Measurements from ENCODE around the gene NR2C1. TPM values are rescaled to one million over a fixed set of nuclear protein-coding genes. Genes with fewer than 3 reads are reported as not detected.

Gene NR2C1
- total and polyA plus RNA-seq, 8 donors: 8.5 to 54.5 (median 14.6) TPM

DNA sequence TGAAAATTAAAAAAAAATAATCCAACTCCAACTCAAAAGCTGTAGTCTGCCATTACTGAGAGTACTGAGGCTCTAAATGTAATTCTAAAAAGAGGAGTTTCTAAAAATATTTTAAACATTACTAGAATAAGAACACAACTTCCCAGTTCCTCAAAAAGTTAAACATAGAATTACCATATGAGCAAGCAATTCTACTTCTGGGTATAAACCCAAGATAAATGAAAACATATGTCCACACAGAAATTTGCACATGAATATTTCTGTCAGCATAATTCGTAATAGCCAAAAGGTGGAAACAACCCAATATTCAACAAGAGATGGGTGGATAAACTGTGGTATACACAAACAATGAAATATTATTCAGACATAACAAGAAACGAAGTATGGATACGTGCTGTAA, 15.0 kb upstream of the NR2C1 start:
- intact Hi-C loops (cut with DNase I): no loop called here

DNA sequence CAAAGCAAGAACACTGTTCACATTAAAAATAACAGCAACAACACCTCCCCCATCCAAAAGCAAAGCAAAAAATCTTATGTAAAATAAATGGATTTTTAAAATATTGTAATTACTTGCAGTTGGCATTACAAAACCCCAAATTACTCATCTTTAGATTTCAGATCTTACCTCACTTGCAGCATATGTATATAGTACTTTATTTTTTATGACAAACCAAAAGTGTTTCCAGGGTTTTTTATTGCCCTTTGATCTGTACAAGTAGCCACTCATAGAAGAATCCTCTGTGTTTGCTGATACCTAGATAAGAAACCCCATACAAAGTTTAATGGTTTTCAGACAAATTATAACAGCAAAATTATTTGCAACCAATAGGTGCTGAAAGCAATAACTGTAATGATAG, 12.2 kb upstream of the NR2C1 start:
- no peak overlapping the region for H3K27ac ChIP-seq
- no peaks in the 10 kb centered on the region for H3K9me3 ChIP-seq
- no peak overlapping the region for H3K4me3 ChIP-seq
- ATAC-seq (no peak), FAIRE-seq (no peak), DNase-seq (no peak)
- TF ChIP-seq, protein P1, sequence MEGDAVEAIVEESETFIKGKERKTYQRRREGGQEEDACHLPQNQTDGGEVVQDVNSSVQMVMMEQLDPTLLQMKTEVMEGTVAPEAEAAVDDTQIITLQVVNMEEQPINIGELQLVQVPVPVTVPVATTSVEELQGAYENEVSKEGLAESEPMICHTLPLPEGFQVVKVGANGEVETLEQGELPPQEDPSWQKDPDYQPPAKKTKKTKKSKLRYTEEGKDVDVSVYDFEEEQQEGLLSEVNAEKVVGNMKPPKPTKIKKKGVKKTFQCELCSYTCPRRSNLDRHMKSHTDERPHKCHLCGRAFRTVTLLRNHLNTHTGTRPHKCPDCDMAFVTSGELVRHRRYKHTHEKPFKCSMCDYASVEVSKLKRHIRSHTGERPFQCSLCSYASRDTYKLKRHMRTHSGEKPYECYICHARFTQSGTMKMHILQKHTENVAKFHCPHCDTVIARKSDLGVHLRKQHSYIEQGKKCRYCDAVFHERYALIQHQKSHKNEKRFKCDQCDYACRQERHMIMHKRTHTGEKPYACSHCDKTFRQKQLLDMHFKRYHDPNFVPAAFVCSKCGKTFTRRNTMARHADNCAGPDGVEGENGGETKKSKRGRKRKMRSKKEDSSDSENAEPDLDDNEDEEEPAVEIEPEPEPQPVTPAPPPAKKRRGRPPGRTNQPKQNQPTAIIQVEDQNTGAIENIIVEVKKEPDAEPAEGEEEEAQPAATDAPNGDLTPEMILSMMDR (IDR thresholded peaks at IDR 0.05): no peak
- H3K36me3 ChIP-seq: no peaks in the 10 kb centered on the region
- H3K27me3 ChIP-seq: no peaks in the 10 kb centered on the region
- intact Hi-C loops (cut with DNase I): no loop called here
- H3K4me1 ChIP-seq: peaks cover 5 to 16% (median 10%) of the 10 kb centered on the region in 3 donors

More for the DNA sequence above, 15.0 kb upstream of the NR2C1 start:
- Histone ChIP-seq H3K4me3 (no peak overlapping the region), H3K4me1 (peaks cover 5 to 13% (median 7%) of the 10 kb centered on the region in 3 donors), H3K9me3 (no peaks in the 10 kb centered on the region), H3K27ac (no peak overlapping the region), H3K27me3 (no peaks in the 10 kb centered on the region), H3K36me3 (peaks cover 0 to 11% (median 0%) of the 10 kb centered on the region in 3 donors)
- no peak for ATAC-seq
- FAIRE-seq: no peak
- TF ChIP-seq, protein P1 (IDR thresholded peaks at IDR 0.05): no peak
- DNase-seq: no peak
- 91 to 92% methylated on average over 3 of the region's 3 CpGs for WGBS, 2 donors

DNA sequence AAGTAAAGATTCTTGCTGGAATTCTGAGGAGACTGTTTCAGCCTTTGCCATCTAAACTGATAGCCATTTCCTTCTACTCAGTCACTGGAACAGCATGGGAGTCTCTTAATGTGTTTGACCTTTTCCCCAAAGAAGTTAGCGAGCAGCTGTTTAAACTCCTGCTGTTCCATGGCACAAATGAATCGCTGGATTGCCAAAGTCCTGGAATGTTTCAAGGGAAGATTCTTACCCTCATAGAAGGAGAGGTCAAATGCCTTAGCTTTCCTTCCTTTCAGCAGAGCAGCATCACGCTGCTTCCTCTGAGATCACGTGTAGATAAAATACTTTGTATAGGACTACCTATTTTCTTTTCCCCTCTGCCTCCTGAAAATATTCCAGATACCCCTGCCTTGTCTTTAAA, 10.5 kb upstream of the NR2C1 start:
- DNase-seq (no peak), FAIRE-seq (no peak), ATAC-seq (peak; percentile 36 to 84 (median 78))
- intact Hi-C loops (cut with DNase I): no loop called here
- H3K36me3 ChIP-seq: no peaks in the 10 kb centered on the region
- peaks cover 5 to 16% (median 10%) of the 10 kb centered on the region in 3 donors for H3K4me1 ChIP-seq
- H3K9me3 ChIP-seq: no peaks in the 10 kb centered on the region
- 23 to 35% methylated on average over 4 of the region's 4 CpGs for whole genome bisulfite sequencing, 2 donors
- no peaks in the 10 kb centered on the region for H3K27me3 ChIP-seq
- peak overlapping the region in 1 of 4 donors; percentile 15 for H3K27ac ChIP-seq
- TF ChIP-seq, protein P1 (IDR thresholded peaks at IDR 0.05): no peak
- H3K4me3 ChIP-seq: no peak overlapping the region

DNA sequence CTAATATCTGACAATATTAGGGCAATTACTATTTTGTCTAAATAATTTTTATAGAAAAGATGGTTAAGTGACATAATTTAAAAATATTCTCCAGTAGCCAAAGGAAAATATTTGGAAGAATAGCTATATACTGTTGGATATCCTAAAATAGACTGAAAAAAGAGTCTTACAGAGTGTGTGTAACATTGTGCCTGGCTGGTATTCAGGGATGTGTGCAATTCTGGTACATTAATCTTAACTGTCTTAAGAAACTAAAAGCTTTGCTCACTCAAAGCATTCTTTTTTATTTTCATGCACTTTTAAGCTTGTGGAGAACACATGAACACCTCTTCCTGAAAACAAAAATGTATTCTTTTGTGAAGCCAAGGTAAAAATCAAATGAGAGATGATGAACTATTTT, 10.1 kb upstream of the NR2C1 start:
- intact Hi-C loops (cut with DNase I): no loop called here
- Histone ChIP-seq H3K27me3 (no peaks in the 10 kb centered on the region), H3K4me3 (no peak overlapping the region), H3K36me3 (no peaks in the 10 kb centered on the region), H3K4me1 (peaks cover 5 to 16% (median 10%) of the 10 kb centered on the region in 3 donors), H3K27ac (no peak overlapping the region), H3K9me3 (no peaks in the 10 kb centered on the region)
- TF ChIP-seq, protein P1 (IDR thresholded peaks at IDR 0.05): no peak
- DNase-seq (no peak), ATAC-seq (peak in 1 of 4 donors; percentile 37), FAIRE-seq (no peak)

DNA sequence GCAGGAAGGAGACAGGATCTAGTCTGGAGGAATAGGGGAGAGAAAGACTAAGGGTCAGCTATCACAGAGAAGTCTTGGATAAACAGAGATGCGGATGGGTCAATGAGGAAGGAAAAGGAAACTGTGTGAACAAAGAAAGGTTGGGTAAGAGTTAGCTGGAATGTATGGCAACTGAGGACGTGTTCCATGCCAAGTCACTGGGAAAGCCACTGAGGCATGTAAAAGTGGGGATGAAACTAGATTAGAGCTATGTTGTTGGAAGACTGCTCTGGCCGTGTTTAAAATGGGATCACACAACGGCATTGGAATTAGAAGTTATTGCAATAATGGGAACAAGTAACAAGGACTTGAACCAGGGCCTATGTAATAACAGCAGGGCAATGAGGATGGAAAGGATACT, 3.9 kb upstream of the NR2C1 start:
- Histone ChIP-seq H3K27me3 (no peaks in the 10 kb centered on the region), H3K4me1 (no peaks in the 10 kb centered on the region), H3K9me3 (no peaks in the 10 kb centered on the region), H3K36me3 (no peaks in the 10 kb centered on the region), H3K27ac (no peak overlapping the region), H3K4me3 (no peak overlapping the region)
- 84 to 89% methylated on average over 4 of the region's 4 CpGs for WGBS, 2 donors
- ATAC-seq (no peak), DNase-seq (no peak), FAIRE-seq (no peak)
- TF ChIP-seq, protein P1 (IDR thresholded peaks at IDR 0.05): no peak
- intact Hi-C loops (cut with DNase I): no loop called here

Data from pancreas (tissue), 10 donors.